ENCODE results near the gene POU4F2.

POU4F2 gene

DNA sequence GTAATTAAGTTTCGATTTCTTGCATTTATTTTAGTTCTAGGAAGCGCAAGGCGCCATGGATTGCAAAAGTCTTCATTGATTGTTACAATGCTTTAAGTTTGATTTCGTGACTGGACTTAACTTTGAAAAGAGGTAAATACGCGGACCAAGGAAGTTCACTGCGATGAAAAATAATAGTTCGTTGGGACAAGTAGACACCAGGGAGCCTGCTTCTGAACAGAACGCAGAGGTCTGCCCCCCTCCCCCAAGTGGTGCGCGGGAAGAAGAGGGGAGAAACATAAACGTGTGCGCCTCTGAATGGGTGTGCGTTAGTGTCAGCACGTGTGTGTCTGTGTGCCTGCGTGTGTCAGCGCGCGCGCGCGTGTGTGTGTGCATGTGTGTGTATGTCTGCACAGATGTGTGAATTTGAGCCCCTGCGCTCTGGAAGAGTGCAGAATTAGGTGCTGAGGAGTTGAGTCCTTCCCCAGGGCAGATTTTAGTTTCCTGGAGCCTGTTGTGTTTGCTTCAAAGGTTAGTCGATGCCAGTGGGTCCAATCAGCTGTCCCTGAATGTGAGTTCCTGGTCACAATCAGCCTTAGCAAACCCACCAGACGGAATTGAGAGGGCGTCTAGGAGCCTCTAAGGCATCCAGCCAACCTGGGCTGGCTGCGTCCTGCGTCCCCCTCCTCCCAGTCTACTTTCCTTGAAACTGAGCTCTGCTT is 5.8 kb upstream of the POU4F2 start:
- no peak overlapping the region for H3K4me3 ChIP-seq (ENCODE audit: low read length)
- TF ChIP-seq, protein P1, sequence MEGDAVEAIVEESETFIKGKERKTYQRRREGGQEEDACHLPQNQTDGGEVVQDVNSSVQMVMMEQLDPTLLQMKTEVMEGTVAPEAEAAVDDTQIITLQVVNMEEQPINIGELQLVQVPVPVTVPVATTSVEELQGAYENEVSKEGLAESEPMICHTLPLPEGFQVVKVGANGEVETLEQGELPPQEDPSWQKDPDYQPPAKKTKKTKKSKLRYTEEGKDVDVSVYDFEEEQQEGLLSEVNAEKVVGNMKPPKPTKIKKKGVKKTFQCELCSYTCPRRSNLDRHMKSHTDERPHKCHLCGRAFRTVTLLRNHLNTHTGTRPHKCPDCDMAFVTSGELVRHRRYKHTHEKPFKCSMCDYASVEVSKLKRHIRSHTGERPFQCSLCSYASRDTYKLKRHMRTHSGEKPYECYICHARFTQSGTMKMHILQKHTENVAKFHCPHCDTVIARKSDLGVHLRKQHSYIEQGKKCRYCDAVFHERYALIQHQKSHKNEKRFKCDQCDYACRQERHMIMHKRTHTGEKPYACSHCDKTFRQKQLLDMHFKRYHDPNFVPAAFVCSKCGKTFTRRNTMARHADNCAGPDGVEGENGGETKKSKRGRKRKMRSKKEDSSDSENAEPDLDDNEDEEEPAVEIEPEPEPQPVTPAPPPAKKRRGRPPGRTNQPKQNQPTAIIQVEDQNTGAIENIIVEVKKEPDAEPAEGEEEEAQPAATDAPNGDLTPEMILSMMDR (IDR thresholded peaks at IDR 0.05; ENCODE audit: low read depth, low read length): no peak
- no peak for TF ChIP-seq EZH2phosphoT487 (IDR thresholded peaks at IDR 0.05; ENCODE audit: low read depth)
- no peak overlapping the region for H3K4me2 ChIP-seq (ENCODE audit: low read length)
- no peak overlapping the region for H3K27ac ChIP-seq (ENCODE audit: low read length)
- H3K9ac ChIP-seq (ENCODE audit: low read length): no peak overlapping the region
- no peak overlapping the region for H2AFZ ChIP-seq (ENCODE audit: low read depth, low read length)
- no peaks in the 10 kb centered on the region for H3K4me1 ChIP-seq (ENCODE audit: low read length)
- H3K79me2 ChIP-seq (ENCODE audit: low read length): no peaks in the 10 kb centered on the region
- no peaks in the 10 kb centered on the region for H3K9me3 ChIP-seq (ENCODE audit: insufficient read depth, low read length)
- no peaks in the 10 kb centered on the region for H3K36me3 ChIP-seq (replicated peaks; ENCODE audit: low read depth, low read length)
- H3K27me3 ChIP-seq (ENCODE audit: low read depth, low read length): peaks cover 37% of the 10 kb centered on the region
- no peaks in the 10 kb centered on the region for H4K20me1 ChIP-seq (ENCODE audit: insufficient read depth, low read length)

DNA sequence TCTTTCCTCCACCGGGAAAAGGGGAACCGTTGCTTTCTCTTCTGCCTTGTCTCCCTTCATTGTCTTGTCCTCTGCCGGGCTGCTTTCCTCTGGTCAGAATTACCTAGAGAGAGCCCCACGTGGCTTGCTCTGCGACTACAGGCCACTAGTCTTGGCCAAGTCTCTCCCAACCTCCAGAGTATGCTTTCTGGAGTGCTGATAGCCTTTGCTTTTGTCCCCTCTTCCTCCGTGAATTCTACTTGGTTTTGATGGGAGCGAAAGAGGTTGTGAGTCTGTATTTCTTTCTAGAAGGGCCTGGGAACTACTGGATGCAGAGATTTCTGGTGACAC is 5.3 kb upstream of the POU4F2 start:
- Histone ChIP-seq H3K4me2 (ENCODE audit: low read length) (no peak overlapping the region), H3K27ac (ENCODE audit: low read length) (no peak overlapping the region), H4K20me1 (ENCODE audit: insufficient read depth, low read length) (no peaks in the 10 kb centered on the region), H3K27me3 (ENCODE audit: low read depth, low read length) (peaks cover 36% of the 10 kb centered on the region), H3K9me3 (ENCODE audit: insufficient read depth, low read length) (no peaks in the 10 kb centered on the region), H3K9ac (ENCODE audit: low read length) (no peak overlapping the region), H3K36me3 (replicated peaks; ENCODE audit: low read depth, low read length) (no peaks in the 10 kb centered on the region), H3K79me2 (ENCODE audit: low read length) (no peaks in the 10 kb centered on the region), H3K4me3 (ENCODE audit: low read length) (no peak overlapping the region), H3K4me1 (ENCODE audit: low read length) (no peaks in the 10 kb centered on the region), H2AFZ (ENCODE audit: low read depth, low read length) (no peak overlapping the region)
- TF ChIP-seq, protein P1 (IDR thresholded peaks at IDR 0.05; ENCODE audit: low read depth, low read length): no peak
- TF ChIP-seq EZH2phosphoT487 (IDR thresholded peaks at IDR 0.05; ENCODE audit: low read depth): no peak

DNA sequence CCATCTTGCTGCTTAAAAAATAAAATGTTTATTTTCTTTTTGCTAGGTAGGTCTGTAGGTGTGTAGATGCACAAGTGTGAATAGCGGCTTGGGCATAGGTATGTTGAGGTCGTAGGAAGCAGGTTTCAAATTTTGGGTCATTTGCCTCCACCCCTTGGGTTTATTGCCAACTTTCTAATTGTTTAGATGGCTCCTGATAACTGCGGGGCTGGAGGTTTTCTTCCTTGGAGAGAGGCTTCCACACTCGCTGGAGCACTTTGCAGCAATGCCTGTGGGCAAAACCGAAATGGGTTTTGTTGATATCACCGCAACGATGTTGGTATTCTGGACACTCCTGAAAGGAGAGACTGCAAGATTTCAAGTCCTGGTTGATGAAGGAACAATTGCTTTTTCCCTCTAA is 3.9 kb upstream of the POU4F2 start:
- no peak for TF ChIP-seq EZH2phosphoT487 (IDR thresholded peaks at IDR 0.05; ENCODE audit: low read depth)
- TF ChIP-seq, protein P1 (IDR thresholded peaks at IDR 0.05; ENCODE audit: low read depth, low read length): no peak
- no peaks in the 10 kb centered on the region for H3K36me3 ChIP-seq (replicated peaks; ENCODE audit: low read depth, low read length)
- H3K27ac ChIP-seq (ENCODE audit: low read length): no peak overlapping the region
- H4K20me1 ChIP-seq (ENCODE audit: insufficient read depth, low read length): no peaks in the 10 kb centered on the region
- no peak overlapping the region for H3K4me2 ChIP-seq (ENCODE audit: low read length)
- no peaks in the 10 kb centered on the region for H3K79me2 ChIP-seq (ENCODE audit: low read length)
- H2AFZ ChIP-seq (ENCODE audit: low read depth, low read length): no peak overlapping the region
- H3K4me3 ChIP-seq (ENCODE audit: low read length): no peak overlapping the region
- no peak overlapping the region for H3K9ac ChIP-seq (ENCODE audit: low read length)
- no peaks in the 10 kb centered on the region for H3K4me1 ChIP-seq (ENCODE audit: low read length)
- peaks cover 29% of the 10 kb centered on the region for H3K27me3 ChIP-seq (ENCODE audit: low read depth, low read length)
- no peaks in the 10 kb centered on the region for H3K9me3 ChIP-seq (ENCODE audit: insufficient read depth, low read length)

DNA sequence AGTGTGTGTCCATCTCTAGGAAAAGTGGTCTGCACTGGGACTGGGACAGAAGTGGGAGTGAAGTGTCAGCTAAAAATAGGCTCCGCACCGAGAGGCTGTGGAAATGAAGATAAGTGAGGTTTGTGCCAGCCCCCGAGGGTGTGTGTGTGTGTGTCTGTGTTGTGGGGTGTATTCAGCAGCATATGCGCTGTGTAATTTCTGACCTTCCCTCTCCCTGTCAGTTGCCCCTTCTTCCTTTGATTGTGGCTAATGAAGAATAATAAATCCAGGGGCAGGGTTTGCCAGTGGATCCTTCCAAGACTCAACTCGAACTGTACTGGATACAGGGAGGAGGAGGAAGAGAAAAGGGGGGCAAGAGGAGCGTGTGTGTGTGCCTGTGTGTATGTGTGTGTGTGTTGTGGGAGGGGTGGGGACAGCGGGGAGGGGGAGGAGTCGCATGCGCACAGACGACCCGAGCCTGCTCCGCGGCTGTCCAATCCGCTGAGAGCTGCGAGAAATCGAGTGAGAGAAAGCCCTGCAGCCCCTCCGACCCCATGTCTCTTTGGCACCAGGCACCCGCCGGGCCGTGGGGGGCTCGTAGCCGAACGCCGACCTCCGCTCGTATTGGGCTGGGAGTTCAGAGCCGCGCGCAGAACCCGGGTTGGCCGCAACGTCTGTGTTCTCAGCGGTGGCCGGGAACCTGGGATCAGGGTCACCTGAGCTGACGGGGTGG is 916 bp upstream of the POU4F2 start:
- no peak overlapping the region for H3K9ac ChIP-seq (ENCODE audit: low read length)
- no peak overlapping the region for H3K27ac ChIP-seq (ENCODE audit: low read length)
- H3K36me3 ChIP-seq (replicated peaks; ENCODE audit: low read depth, low read length): no peaks in the 10 kb centered on the region
- peaks cover 10% of the 10 kb centered on the region; the same call in 1 of the 2 replicates for H3K27me3 ChIP-seq (ENCODE audit: low read depth, low read length)
- no peaks in the 10 kb centered on the region for H3K9me3 ChIP-seq (ENCODE audit: insufficient read depth, low read length)
- no peak overlapping the region for H2AFZ ChIP-seq (ENCODE audit: low read depth, low read length)
- no peaks in the 10 kb centered on the region for H4K20me1 ChIP-seq (ENCODE audit: insufficient read depth, low read length)
- H3K4me2 ChIP-seq (ENCODE audit: low read length): no peak overlapping the region
- H3K79me2 ChIP-seq (ENCODE audit: low read length): no peaks in the 10 kb centered on the region
- H3K4me3 ChIP-seq (ENCODE audit: low read length): no peak overlapping the region
- TF ChIP-seq EZH2phosphoT487 (IDR thresholded peaks at IDR 0.05; ENCODE audit: low read depth): no peak
- TF ChIP-seq, protein P1 (IDR thresholded peaks at IDR 0.05; ENCODE audit: low read depth, low read length): no peak
- H3K4me1 ChIP-seq (ENCODE audit: low read length): no peaks in the 10 kb centered on the region
